NCI-H748 (cell line): ENCODE results near the gene MRC1.
A peak's percentile ranks its signal among the peaks of the same experiment; 100 is the strongest.

ENCODE experiments used
- DNase-seq: peaks from one replicate; lab custom pipeline; 2025; ENCODE audit not compliant: unreplicated experiment; lab: John Stamatoyannopoulos, UW

MRC1 gene

GRCh38 chr10:17808971-17809841 lies at the start of gene MRC1:
MRC1 (plus strand) TSS chr10:17809348; CDS start chr10:17809466, 118 bp downstream.
- no peak for DNase-seq

- DNase-seq: no peak
Observed at GRCh38 chr10:17764142-17764541, 45.0 kb upstream of the MRC1 start.

- no peak for DNase-seq
Observed at GRCh38 chr10:17765602-17766001, 43.5 kb upstream of the MRC1 start.

GRCh38 chr10:17766731-17767130 lies 42.4 kb upstream of the MRC1 start:
- DNase-seq: no peak

GRCh38 chr10:17768496-17768895 lies 40.7 kb upstream of the MRC1 start:
- no peak for DNase-seq

- no peak for DNase-seq
Observed at GRCh38 chr10:17768957-17769356, 40.2 kb upstream of the MRC1 start.

GRCh38 chr10:17771017-17771416 lies 38.1 kb upstream of the MRC1 start:
- DNase-seq: no peak

- no peak for DNase-seq
Observed at GRCh38 chr10:17779784-17780183, 29.4 kb upstream of the MRC1 start.

GRCh38 chr10:17780727-17781126 lies 28.4 kb upstream of the MRC1 start:
- DNase-seq: no peak

GRCh38 chr10:17781856-17782255 lies 27.3 kb upstream of the MRC1 start:
- peak; percentile 23 for DNase-seq

- DNase-seq: no peak
Observed at GRCh38 chr10:17782921-17783665, 26.1 kb upstream of the MRC1 start.

- no peak for DNase-seq
Observed at GRCh38 chr10:17783751-17784150, 25.4 kb upstream of the MRC1 start.

GRCh38 chr10:17784688-17785087 lies 24.5 kb upstream of the MRC1 start:
- no peak for DNase-seq

- DNase-seq: no peak
Observed at GRCh38 chr10:17785276-17785930, 23.7 kb upstream of the MRC1 start.

- DNase-seq: no peak
Observed at GRCh38 chr10:17787087-17787961, 21.8 kb upstream of the MRC1 start.

- DNase-seq: no peak
Observed at GRCh38 chr10:17788646-17789045, 20.5 kb upstream of the MRC1 start.

GRCh38 chr10:17789396-17789795 lies 19.8 kb upstream of the MRC1 start:
- no peak for DNase-seq

GRCh38 chr10:17790651-17791050 lies 18.5 kb upstream of the MRC1 start:
- no peak for DNase-seq

GRCh38 chr10:17792991-17793390 lies 16.2 kb upstream of the MRC1 start:
- DNase-seq: no peak

- peak; percentile 76 for DNase-seq
Observed at GRCh38 chr10:17793823-17794644, 15.1 kb upstream of the MRC1 start.
